Measurements from ENCODE around the gene STK4. TPM values are rescaled to one million over a fixed set of nuclear protein-coding genes. Genes with fewer than 3 reads are reported as not detected.

The STK4 gene
- total RNA-seq, 1 experiment from 2014 or later, result 41.2 TPM

DNA sequence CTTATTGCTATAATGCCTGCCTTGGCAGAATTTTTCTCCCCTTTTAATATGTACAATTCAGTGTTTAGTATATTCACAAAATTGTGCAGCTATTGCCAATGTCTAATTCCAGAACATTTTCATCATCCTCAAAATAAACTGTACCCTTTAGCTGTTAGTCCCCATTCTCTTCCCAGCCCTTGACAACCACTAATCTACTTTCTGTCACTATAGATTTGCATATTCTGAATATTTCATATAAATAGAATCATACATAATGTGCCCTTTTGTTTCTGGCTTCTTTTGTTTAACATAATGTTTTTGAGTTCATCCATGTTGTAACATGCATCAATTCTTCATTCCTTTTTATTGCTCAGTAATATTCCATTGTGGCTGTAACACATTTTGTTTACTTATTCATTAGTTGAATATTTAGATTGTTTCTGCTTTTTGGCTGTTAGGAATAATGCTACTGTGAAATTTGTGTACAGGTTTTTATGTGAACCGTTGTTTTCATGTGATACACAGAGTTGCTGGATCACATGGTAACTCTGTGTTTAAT, 22.4 kb downstream of the STK4 start (continued):
- TF ChIP-seq, protein P1, sequence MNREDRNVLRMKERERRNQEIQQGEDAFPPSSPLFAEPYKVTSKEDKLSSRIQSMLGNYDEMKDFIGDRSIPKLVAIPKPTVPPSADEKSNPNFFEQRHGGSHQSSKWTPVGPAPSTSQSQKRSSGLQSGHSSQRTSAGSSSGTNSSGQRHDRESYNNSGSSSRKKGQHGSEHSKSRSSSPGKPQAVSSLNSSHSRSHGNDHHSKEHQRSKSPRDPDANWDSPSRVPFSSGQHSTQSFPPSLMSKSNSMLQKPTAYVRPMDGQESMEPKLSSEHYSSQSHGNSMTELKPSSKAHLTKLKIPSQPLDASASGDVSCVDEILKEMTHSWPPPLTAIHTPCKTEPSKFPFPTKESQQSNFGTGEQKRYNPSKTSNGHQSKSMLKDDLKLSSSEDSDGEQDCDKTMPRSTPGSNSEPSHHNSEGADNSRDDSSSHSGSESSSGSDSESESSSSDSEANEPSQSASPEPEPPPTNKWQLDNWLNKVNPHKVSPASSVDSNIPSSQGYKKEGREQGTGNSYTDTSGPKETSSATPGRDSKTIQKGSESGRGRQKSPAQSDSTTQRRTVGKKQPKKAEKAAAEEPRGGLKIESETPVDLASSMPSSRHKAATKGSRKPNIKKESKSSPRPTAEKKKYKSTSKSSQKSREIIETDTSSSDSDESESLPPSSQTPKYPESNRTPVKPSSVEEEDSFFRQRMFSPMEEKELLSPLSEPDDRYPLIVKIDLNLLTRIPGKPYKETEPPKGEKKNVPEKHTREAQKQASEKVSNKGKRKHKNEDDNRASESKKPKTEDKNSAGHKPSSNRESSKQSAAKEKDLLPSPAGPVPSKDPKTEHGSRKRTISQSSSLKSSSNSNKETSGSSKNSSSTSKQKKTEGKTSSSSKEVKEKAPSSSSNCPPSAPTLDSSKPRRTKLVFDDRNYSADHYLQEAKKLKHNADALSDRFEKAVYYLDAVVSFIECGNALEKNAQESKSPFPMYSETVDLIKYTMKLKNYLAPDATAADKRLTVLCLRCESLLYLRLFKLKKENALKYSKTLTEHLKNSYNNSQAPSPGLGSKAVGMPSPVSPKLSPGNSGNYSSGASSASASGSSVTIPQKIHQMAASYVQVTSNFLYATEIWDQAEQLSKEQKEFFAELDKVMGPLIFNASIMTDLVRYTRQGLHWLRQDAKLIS (CRISPR knock-in tag; IDR thresholded peaks at IDR 0.05; ENCODE audit: borderline replicate concordance), result no peak
- TF ChIP-seq, protein P2, sequence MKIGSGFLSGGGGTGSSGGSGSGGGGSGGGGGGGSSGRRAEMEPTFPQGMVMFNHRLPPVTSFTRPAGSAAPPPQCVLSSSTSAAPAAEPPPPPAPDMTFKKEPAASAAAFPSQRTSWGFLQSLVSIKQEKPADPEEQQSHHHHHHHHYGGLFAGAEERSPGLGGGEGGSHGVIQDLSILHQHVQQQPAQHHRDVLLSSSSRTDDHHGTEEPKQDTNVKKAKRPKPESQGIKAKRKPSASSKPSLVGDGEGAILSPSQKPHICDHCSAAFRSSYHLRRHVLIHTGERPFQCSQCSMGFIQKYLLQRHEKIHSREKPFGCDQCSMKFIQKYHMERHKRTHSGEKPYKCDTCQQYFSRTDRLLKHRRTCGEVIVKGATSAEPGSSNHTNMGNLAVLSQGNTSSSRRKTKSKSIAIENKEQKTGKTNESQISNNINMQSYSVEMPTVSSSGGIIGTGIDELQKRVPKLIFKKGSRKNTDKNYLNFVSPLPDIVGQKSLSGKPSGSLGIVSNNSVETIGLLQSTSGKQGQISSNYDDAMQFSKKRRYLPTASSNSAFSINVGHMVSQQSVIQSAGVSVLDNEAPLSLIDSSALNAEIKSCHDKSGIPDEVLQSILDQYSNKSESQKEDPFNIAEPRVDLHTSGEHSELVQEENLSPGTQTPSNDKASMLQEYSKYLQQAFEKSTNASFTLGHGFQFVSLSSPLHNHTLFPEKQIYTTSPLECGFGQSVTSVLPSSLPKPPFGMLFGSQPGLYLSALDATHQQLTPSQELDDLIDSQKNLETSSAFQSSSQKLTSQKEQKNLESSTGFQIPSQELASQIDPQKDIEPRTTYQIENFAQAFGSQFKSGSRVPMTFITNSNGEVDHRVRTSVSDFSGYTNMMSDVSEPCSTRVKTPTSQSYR (CRISPR knock-in tag; IDR thresholded peaks at IDR 0.05), result no peak
- no peak for TF ChIP-seq CREM (CRISPR knock-in tag; IDR thresholded peaks at IDR 0.05)

DNA sequence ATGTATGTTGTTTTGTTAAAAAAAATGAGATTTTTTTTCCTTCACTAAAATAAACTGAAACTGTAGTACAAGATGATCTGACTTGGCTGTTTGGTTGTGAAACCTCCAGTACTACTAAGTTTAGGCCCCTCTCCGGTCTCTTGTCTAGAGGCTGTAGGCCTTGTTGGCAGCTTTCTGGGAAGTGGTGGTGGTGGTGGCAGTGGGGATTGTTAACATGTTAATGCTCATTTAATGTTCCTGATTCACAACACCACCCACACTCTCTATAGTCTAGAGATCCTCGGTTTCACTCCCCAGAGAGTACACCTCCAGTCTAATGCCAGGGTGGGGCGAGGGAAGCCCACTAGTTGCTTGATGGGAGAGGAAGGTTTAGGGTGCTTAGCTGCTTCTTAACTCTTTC, 24.1 kb downstream of the STK4 start:
- H3K4me3 Mint-ChIP-seq, result no peak overlapping the region
- DNase-seq (ENCODE audit: low spot score) (no peak), ATAC-seq (no peak; the same call in 1 of the 2 replicates)
- no peaks in the 10 kb centered on the region for H3K9me3 Mint-ChIP-seq
- peak overlapping the region; percentile 57 for H3K27ac Mint-ChIP-seq
- TF ChIP-seq, protein P3, sequence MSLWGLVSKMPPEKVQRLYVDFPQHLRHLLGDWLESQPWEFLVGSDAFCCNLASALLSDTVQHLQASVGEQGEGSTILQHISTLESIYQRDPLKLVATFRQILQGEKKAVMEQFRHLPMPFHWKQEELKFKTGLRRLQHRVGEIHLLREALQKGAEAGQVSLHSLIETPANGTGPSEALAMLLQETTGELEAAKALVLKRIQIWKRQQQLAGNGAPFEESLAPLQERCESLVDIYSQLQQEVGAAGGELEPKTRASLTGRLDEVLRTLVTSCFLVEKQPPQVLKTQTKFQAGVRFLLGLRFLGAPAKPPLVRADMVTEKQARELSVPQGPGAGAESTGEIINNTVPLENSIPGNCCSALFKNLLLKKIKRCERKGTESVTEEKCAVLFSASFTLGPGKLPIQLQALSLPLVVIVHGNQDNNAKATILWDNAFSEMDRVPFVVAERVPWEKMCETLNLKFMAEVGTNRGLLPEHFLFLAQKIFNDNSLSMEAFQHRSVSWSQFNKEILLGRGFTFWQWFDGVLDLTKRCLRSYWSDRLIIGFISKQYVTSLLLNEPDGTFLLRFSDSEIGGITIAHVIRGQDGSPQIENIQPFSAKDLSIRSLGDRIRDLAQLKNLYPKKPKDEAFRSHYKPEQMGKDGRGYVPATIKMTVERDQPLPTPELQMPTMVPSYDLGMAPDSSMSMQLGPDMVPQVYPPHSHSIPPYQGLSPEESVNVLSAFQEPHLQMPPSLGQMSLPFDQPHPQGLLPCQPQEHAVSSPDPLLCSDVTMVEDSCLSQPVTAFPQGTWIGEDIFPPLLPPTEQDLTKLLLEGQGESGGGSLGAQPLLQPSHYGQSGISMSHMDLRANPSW (CRISPR knock-in tag; conservative IDR thresholded peaks at IDR 0.05; ENCODE audit: low read depth), result no peak
- TF ChIP-seq ZNF396 (CRISPR knock-in tag; IDR thresholded peaks at IDR 0.05; ENCODE audit: borderline replicate concordance), result no peak
- TF ChIP-seq RELA (CRISPR knock-in tag; IDR thresholded peaks at IDR 0.05; ENCODE audit: borderline replicate concordance), result no peak
- TF ChIP-seq, protein P4, sequence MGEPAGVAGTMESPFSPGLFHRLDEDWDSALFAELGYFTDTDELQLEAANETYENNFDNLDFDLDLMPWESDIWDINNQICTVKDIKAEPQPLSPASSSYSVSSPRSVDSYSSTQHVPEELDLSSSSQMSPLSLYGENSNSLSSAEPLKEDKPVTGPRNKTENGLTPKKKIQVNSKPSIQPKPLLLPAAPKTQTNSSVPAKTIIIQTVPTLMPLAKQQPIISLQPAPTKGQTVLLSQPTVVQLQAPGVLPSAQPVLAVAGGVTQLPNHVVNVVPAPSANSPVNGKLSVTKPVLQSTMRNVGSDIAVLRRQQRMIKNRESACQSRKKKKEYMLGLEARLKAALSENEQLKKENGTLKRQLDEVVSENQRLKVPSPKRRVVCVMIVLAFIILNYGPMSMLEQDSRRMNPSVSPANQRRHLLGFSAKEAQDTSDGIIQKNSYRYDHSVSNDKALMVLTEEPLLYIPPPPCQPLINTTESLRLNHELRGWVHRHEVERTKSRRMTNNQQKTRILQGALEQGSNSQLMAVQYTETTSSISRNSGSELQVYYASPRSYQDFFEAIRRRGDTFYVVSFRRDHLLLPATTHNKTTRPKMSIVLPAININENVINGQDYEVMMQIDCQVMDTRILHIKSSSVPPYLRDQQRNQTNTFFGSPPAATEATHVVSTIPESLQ (CRISPR knock-in tag; IDR thresholded peaks at IDR 0.05), result no peak
- TF ChIP-seq, protein P5, sequence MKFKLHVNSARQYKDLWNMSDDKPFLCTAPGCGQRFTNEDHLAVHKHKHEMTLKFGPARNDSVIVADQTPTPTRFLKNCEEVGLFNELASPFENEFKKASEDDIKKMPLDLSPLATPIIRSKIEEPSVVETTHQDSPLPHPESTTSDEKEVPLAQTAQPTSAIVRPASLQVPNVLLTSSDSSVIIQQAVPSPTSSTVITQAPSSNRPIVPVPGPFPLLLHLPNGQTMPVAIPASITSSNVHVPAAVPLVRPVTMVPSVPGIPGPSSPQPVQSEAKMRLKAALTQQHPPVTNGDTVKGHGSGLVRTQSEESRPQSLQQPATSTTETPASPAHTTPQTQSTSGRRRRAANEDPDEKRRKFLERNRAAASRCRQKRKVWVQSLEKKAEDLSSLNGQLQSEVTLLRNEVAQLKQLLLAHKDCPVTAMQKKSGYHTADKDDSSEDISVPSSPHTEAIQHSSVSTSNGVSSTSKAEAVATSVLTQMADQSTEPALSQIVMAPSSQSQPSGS (CRISPR knock-in tag; IDR thresholded peaks at IDR 0.05; ENCODE audit: borderline replicate concordance, low read depth), result no peak
- TF ChIP-seq ZNF416 (CRISPR knock-in tag; IDR thresholded peaks at IDR 0.05), result no peak
- TF ChIP-seq, protein P6, sequence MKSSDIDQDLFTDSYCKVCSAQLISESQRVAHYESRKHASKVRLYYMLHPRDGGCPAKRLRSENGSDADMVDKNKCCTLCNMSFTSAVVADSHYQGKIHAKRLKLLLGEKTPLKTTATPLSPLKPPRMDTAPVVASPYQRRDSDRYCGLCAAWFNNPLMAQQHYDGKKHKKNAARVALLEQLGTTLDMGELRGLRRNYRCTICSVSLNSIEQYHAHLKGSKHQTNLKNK (CRISPR knock-in tag; IDR thresholded peaks at IDR 0.05), result no peak
- TF ChIP-seq, protein P1 (CRISPR knock-in tag; IDR thresholded peaks at IDR 0.05; ENCODE audit: borderline replicate concordance), result no peak
- TF ChIP-seq, protein P7, sequence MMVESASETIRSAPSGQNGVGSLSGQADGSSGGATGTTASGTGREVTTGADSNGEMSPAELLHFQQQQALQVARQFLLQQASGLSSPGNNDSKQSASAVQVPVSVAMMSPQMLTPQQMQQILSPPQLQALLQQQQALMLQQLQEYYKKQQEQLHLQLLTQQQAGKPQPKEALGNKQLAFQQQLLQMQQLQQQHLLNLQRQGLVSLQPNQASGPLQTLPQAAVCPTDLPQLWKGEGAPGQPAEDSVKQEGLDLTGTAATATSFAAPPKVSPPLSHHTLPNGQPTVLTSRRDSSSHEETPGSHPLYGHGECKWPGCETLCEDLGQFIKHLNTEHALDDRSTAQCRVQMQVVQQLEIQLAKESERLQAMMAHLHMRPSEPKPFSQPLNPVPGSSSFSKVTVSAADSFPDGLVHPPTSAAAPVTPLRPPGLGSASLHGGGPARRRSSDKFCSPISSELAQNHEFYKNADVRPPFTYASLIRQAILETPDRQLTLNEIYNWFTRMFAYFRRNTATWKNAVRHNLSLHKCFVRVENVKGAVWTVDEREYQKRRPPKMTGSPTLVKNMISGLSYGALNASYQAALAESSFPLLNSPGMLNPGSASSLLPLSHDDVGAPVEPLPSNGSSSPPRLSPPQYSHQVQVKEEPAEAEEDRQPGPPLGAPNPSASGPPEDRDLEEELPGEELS (CRISPR knock-in tag; IDR thresholded peaks at IDR 0.05), result no peak
- TF ChIP-seq, protein P8, sequence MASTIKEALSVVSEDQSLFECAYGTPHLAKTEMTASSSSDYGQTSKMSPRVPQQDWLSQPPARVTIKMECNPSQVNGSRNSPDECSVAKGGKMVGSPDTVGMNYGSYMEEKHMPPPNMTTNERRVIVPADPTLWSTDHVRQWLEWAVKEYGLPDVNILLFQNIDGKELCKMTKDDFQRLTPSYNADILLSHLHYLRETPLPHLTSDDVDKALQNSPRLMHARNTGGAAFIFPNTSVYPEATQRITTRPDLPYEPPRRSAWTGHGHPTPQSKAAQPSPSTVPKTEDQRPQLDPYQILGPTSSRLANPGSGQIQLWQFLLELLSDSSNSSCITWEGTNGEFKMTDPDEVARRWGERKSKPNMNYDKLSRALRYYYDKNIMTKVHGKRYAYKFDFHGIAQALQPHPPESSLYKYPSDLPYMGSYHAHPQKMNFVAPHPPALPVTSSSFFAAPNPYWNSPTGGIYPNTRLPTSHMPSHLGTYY (CRISPR knock-in tag; IDR thresholded peaks at IDR 0.05), result no peak
- TF ChIP-seq KAT7 (CRISPR knock-in tag; IDR thresholded peaks at IDR 0.05; ENCODE audit: borderline replicate concordance), result no peak
- ChIA-PET CTCF (interaction anchor here (1.2 to 1.6 kb wide), 2 partner anchors 105 to 205 kb away, joined by 3 read pairs; no protein-coding TSS in a partner anchor), POLR2A (no interaction called here)
- H3K36me3 Mint-ChIP-seq, result peaks cover 21% of the 10 kb centered on the region
- H3K27me3 Mint-ChIP-seq (ENCODE audit: low read depth), result no peaks in the 10 kb centered on the region
- peaks cover 17% of the 10 kb centered on the region for H3K4me1 Mint-ChIP-seq
